Esophagus muscularis mucosa (tissue), 4 donors: Measurements from ENCODE around the gene SEPHS1.

Source experiments
- EP300 ChIP-seq: sonication (generic); formaldehyde crosslinking; IDR thresholded peaks from one replicate; pipeline ENCODE4 v1.6.1; 2017; ENCODE audit warnings: antibody characterized with exemption
- POLR2A ChIP-seq: fragments of 450-650 bp; IDR thresholded peaks from one replicate; pipeline ENCODE4 v1.6.1; 2017; ENCODE audit warnings: antibody characterized with exemption, moderate library complexity, mild to moderate bottlenecking, low read depth
- POLR2AphosphoS5 ChIP-seq, 2 donors: sonication (generic); formaldehyde crosslinking; IDR thresholded peaks; one replicate each; pipeline ENCODE4 v1.6.1; 2017; ENCODE audit warnings: antibody characterized with exemption in 2 of 2
- TF ChIP-seq, protein P1 (sequence below), 3 experiments: fragments of 200-600 bp in 2 of 3; fragments of 450-650 bp in 1 of 3; sonication (generic) in 2 of 3; IDR thresholded peaks; one replicate each; pipeline ENCODE4 v1.5.1; 2017 to 2019; ENCODE audit warnings: antibody characterized with exemption in 3 of 3, mild to moderate bottlenecking in 2 of 3, moderate library complexity in 1 of 3

GRCh38 chr10:13349463-13350274, 1.6 kb upstream of the SEPHS1 start:
- TF ChIP-seq, protein P1, sequence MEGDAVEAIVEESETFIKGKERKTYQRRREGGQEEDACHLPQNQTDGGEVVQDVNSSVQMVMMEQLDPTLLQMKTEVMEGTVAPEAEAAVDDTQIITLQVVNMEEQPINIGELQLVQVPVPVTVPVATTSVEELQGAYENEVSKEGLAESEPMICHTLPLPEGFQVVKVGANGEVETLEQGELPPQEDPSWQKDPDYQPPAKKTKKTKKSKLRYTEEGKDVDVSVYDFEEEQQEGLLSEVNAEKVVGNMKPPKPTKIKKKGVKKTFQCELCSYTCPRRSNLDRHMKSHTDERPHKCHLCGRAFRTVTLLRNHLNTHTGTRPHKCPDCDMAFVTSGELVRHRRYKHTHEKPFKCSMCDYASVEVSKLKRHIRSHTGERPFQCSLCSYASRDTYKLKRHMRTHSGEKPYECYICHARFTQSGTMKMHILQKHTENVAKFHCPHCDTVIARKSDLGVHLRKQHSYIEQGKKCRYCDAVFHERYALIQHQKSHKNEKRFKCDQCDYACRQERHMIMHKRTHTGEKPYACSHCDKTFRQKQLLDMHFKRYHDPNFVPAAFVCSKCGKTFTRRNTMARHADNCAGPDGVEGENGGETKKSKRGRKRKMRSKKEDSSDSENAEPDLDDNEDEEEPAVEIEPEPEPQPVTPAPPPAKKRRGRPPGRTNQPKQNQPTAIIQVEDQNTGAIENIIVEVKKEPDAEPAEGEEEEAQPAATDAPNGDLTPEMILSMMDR (IDR thresholded peaks at IDR 0.05) = no peak
- TF ChIP-seq POLR2AphosphoS5 (IDR thresholded peaks at IDR 0.05) (peak; percentile 33 to 47), POLR2A (no peak), EP300 (no peak)
